WTC11 (cell line): ENCODE measurements around the gene AP1G2. TPM values are rescaled to one million over a fixed set of nuclear protein-coding genes. Genes with fewer than 3 reads are reported as not detected.

ENCODE experiments used
- ATAC-seq: fragments of 200-7000 bp; cut with Tn5 transposase; 2 replicates; pipeline ENCODE4 v1.10.0; 2021; ENCODE audit warnings: mild to moderate bottlenecking, moderate library complexity
- CTCF ChIA-PET: fragments of 300-600 bp; sonication (Branson Sonifier 250); formaldehyde crosslinking; loops from one replicate; lab custom pipeline; 2021; ENCODE audit warnings: antibody characterized with exemption; lab: Charles Lee
- POLR2A ChIA-PET: fragments of 350-600 bp; sonication (Branson Sonifier 250); formaldehyde crosslinking; loops from one replicate; lab custom pipeline; 2021; ENCODE audit warnings: antibody characterized with exemption; lab: Charles Lee
- DNase-seq: peaks from one replicate; pipeline ENCODE4 v3.0.0; 2021; ENCODE audit warnings: low spot score
- H3K27ac Mint-ChIP-seq: 2 replicates; pipeline ENCODE4 v1.8.0; 2021; ENCODE audit warnings: mixed read lengths
- H3K27me3 Mint-ChIP-seq: 2 replicates; pipeline ENCODE4 v1.8.0; 2021; ENCODE audit warnings: low read depth, mild to moderate bottlenecking, moderate library complexity, mixed read lengths
- H3K36me3 Mint-ChIP-seq: 2 replicates; pipeline ENCODE4 v1.8.0; 2021; ENCODE audit warnings: mixed read lengths
- H3K4me1 Mint-ChIP-seq: 2 replicates; pipeline ENCODE4 v1.8.0; 2022; ENCODE audit warnings: mixed read lengths
- H3K4me3 Mint-ChIP-seq: 2 replicates; pipeline ENCODE4 v1.8.0; 2021; ENCODE audit warnings: mild to moderate bottlenecking, moderate library complexity, mixed read lengths
- H3K9me3 Mint-ChIP-seq: 2 replicates; pipeline ENCODE4 v1.8.0; 2021; ENCODE audit warnings: mixed read lengths
- ATF1 ChIP-seq: sonication (generic); formaldehyde crosslinking; IDR thresholded peaks from 2 replicates; pipeline ENCODE4 v1.8.1; 2023; ENCODE audit warnings: mild to moderate bottlenecking, moderate library complexity, missing genetic modification reagents
- ATF6 ChIP-seq: sonication (generic); formaldehyde crosslinking; IDR thresholded peaks from 2 replicates; pipeline ENCODE4 v1.8.1; 2023; ENCODE audit warnings: mild to moderate bottlenecking, missing genetic modification reagents
- EMX1 ChIP-seq: fragments of 250-450 bp; sonication (Bioruptor Pico); IDR thresholded peaks from 2 replicates; pipeline ENCODE4 v1.8.0; 2021; ENCODE audit warnings: mild to moderate bottlenecking
- ESRRA ChIP-seq: sonication (generic); formaldehyde crosslinking; IDR thresholded peaks from 2 replicates; pipeline ENCODE4 v1.8.1; 2022; ENCODE audit warnings: mild to moderate bottlenecking, missing genetic modification reagents, borderline replicate concordance
- GRHL2 ChIP-seq: fragments of 250-450 bp; sonication (Bioruptor Pico); IDR thresholded peaks from 2 replicates; pipeline ENCODE4 v1.8.0; 2022; ENCODE audit warnings: mild to moderate bottlenecking, moderate library complexity; ENCODE audit not compliant: insufficient replicate concordance, severe bottlenecking
- HMGXB4 ChIP-seq: sonication (generic); formaldehyde crosslinking; IDR thresholded peaks from 2 replicates; pipeline ENCODE4 v1.8.1; 2023; ENCODE audit warnings: mild to moderate bottlenecking, moderate library complexity, missing genetic modification reagents
- JUN ChIP-seq: sonication (generic); formaldehyde crosslinking; IDR thresholded peaks from 2 replicates; pipeline ENCODE4 v1.8.0; 2023; ENCODE audit warnings: mild to moderate bottlenecking, missing genetic modification reagents
- KAT7 ChIP-seq: sonication (generic); formaldehyde crosslinking; IDR thresholded peaks from 2 replicates; pipeline ENCODE4 v1.8.1; 2023; ENCODE audit warnings: missing genetic modification reagents, mild to moderate bottlenecking, borderline replicate concordance
- NFE2L1 ChIP-seq: sonication (generic); formaldehyde crosslinking; IDR thresholded peaks from 2 replicates; pipeline ENCODE4 v1.8.1; 2023; ENCODE audit warnings: missing genetic modification reagents
- NFYB ChIP-seq: sonication (generic); formaldehyde crosslinking; conservative IDR thresholded peaks from 2 replicates; pipeline ENCODE4 v1.8.0; 2022; ENCODE audit warnings: low read depth, missing genetic modification reagents
- RORB ChIP-seq: fragments of 250-450 bp; sonication (Bioruptor Pico); IDR thresholded peaks from 2 replicates; pipeline ENCODE4 v1.9.0; 2021; ENCODE audit warnings: mild to moderate bottlenecking
- SP1 ChIP-seq: sonication (generic); formaldehyde crosslinking; conservative IDR thresholded peaks from 2 replicates; pipeline ENCODE4 v1.8.1; 2022; ENCODE audit warnings: missing genetic modification reagents
- TEAD1 ChIP-seq: sonication (generic); formaldehyde crosslinking; IDR thresholded peaks from 2 replicates; pipeline ENCODE4 v1.8.0; 2022; ENCODE audit warnings: mild to moderate bottlenecking, missing genetic modification reagents
- ZBTB43 ChIP-seq: sonication (generic); formaldehyde crosslinking; IDR thresholded peaks from 2 replicates; pipeline ENCODE4 v1.8.1; 2023; ENCODE audit warnings: mild to moderate bottlenecking, missing genetic modification reagents
- ZNF219 ChIP-seq: sonication (generic); formaldehyde crosslinking; IDR thresholded peaks from 2 replicates; pipeline ENCODE4 v1.8.0; 2023; ENCODE audit warnings: missing genetic modification reagents, mild to moderate bottlenecking, borderline replicate concordance
- ZNF263 ChIP-seq: sonication (generic); formaldehyde crosslinking; IDR thresholded peaks from 2 replicates; pipeline ENCODE4 v1.8.1; 2022; ENCODE audit warnings: low read depth, mild to moderate bottlenecking, moderate library complexity, missing genetic modification reagents
- ZNF281 ChIP-seq: sonication (generic); formaldehyde crosslinking; IDR thresholded peaks from 2 replicates; pipeline ENCODE4 v1.8.0; 2023; ENCODE audit warnings: mild to moderate bottlenecking, missing genetic modification reagents
- ZSCAN18 ChIP-seq: fragments of 250-450 bp; sonication (Bioruptor Pico); IDR thresholded peaks from 2 replicates; pipeline ENCODE4 v2.1.2; 2022; ENCODE audit warnings: mild to moderate bottlenecking, moderate library complexity
- total RNA-seq: library from RNA; stranded (reverse); gene quantifications from 3 replicates; pipeline ENCODE4 v1.2.3, GENCODE V29; 2021
- TF ChIP-seq, protein P1 (sequence below): sonication (generic); formaldehyde crosslinking; IDR thresholded peaks from 2 replicates; pipeline ENCODE4 v1.8.0; 2022; ENCODE audit warnings: mild to moderate bottlenecking, missing genetic modification reagents
- TF ChIP-seq, protein P2 (sequence below): sonication (generic); formaldehyde crosslinking; IDR thresholded peaks from 2 replicates; pipeline ENCODE4 v1.8.0; 2023; ENCODE audit warnings: missing genetic modification reagents, mild to moderate bottlenecking, borderline replicate concordance

AP1G2 gene
- total RNA-seq, 1 experiment from 2014 or later, result 122 TPM

DNA sequence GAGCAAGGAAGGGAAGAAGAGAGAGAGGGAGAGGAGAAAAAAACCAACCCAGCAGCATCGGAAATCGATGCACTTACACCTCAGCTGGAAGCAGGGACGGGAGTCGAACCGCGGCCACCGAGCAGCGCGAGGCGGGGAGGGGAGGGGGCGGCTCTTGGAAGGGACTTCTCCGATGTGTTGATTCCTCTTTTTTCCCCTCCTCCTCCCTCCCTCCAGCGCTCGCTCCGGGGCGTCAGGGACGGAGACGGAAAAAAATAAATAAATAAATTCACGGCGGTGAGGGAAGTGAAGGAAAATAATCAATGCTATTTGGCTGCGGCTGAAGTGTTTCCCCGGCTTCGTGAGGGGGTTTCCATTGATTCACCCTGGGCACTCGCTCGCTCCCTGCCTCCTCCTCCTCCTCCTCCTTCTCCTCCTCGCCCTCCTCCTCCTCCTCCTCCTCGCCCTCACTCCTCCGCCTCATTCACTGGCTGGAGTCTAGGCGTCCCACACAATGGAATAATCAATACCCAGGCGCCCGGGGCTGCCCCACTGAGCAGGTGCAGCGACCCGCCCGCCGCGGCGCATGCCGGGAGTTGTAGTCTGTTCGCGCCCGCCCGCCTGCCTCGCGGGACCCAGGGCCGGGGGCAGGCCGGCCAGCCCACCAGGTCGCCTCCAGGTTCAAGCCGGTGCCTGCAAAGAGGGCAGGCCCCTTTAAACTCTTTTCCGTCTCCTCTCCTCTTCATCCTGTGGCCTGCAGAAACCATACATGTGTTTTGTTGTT, 16.1 kb downstream of the AP1G2 start, which contains the start of gene ZFHX2:
ZFHX2 (minus strand) TSS at position 500 of the 763 bp plus-strand sequence. CDS start 16,440 bp downstream, outside the sequence.
- no peak within 1 kb of the TSS for H3K4me3 Mint-ChIP-seq
- H3K27ac Mint-ChIP-seq, result peak within 1 kb of the TSS; percentile 85
- H3K27me3 Mint-ChIP-seq, result no peaks in the 10 kb centered on the region
- no peaks in the 10 kb centered on the region for H3K9me3 Mint-ChIP-seq
- no peaks in the 10 kb centered on the region for H3K36me3 Mint-ChIP-seq
- POLR2A ChIA-PET, result interaction anchor here (0.6 to 7.8 kb wide), 4 partner anchors 9 to 14 kb away, joined by 3 to 100 read pairs (median 3); no protein-coding TSS in a partner anchor
- peaks cover 9% of the 10 kb centered on the region for H3K4me1 Mint-ChIP-seq
- DNase-seq, result peak; percentile 94
- CTCF ChIA-PET, result interaction anchor here (0.6 to 3.9 kb wide), 10 partner anchors 10 to 81 kb away, joined by 3 to 30 read pairs (median 3); no protein-coding TSS in a partner anchor
- ATAC-seq, result peak; percentile 63
- peak; percentile 100 for TF ChIP-seq ZNF263 (CRISPR knock-in tag)
- no peak for TF ChIP-seq ZNF281
- TF ChIP-seq ATF6, result no peak
- TF ChIP-seq JUN (CRISPR knock-in tag), result no peak
- no peak for TF ChIP-seq ZNF219 (CRISPR knock-in tag)
- peak; percentile 49; the same call in 1 of the 2 replicates for TF ChIP-seq NFE2L1
- no peak for TF ChIP-seq ZSCAN18
- 0 out of 2 replicates have a peak, but pooled peaks have one; percentile 87 for TF ChIP-seq KAT7 (CRISPR knock-in tag)
- TF ChIP-seq RORB (CRISPR knock-in tag), result no peak
- 0 out of 2 replicates have a peak, but pooled peaks have one; percentile 33 for TF ChIP-seq ZBTB43
- TF ChIP-seq SP1 (CRISPR knock-in tag), result peak; percentile 75
- no peak for TF ChIP-seq GRHL2 (CRISPR knock-in tag)
- TF ChIP-seq ATF1 (CRISPR knock-in tag), result no peak
- no peak for TF ChIP-seq ESRRA
- TF ChIP-seq, protein P1, sequence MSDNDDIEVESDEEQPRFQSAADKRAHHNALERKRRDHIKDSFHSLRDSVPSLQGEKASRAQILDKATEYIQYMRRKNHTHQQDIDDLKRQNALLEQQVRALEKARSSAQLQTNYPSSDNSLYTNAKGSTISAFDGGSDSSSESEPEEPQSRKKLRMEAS (CRISPR knock-in tag), result peak; percentile 19; the same call in 1 of the 2 replicates
- TF ChIP-seq TEAD1, result peak; percentile 26; the same call in 1 of the 2 replicates
- no peak for TF ChIP-seq EMX1 (CRISPR knock-in tag)
- 0 out of 2 replicates have a peak, but pooled peaks have one; percentile 48 for TF ChIP-seq HMGXB4 (CRISPR knock-in tag)
- TF ChIP-seq NFYB (CRISPR knock-in tag), result no peak
- TF ChIP-seq, protein P2, sequence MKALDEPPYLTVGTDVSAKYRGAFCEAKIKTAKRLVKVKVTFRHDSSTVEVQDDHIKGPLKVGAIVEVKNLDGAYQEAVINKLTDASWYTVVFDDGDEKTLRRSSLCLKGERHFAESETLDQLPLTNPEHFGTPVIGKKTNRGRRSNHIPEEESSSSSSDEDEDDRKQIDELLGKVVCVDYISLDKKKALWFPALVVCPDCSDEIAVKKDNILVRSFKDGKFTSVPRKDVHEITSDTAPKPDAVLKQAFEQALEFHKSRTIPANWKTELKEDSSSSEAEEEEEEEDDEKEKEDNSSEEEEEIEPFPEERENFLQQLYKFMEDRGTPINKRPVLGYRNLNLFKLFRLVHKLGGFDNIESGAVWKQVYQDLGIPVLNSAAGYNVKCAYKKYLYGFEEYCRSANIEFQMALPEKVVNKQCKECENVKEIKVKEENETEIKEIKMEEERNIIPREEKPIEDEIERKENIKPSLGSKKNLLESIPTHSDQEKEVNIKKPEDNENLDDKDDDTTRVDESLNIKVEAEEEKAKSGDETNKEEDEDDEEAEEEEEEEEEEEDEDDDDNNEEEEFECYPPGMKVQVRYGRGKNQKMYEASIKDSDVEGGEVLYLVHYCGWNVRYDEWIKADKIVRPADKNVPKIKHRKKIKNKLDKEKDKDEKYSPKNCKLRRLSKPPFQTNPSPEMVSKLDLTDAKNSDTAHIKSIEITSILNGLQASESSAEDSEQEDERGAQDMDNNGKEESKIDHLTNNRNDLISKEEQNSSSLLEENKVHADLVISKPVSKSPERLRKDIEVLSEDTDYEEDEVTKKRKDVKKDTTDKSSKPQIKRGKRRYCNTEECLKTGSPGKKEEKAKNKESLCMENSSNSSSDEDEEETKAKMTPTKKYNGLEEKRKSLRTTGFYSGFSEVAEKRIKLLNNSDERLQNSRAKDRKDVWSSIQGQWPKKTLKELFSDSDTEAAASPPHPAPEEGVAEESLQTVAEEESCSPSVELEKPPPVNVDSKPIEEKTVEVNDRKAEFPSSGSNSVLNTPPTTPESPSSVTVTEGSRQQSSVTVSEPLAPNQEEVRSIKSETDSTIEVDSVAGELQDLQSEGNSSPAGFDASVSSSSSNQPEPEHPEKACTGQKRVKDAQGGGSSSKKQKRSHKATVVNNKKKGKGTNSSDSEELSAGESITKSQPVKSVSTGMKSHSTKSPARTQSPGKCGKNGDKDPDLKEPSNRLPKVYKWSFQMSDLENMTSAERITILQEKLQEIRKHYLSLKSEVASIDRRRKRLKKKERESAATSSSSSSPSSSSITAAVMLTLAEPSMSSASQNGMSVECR (CRISPR knock-in tag), result peak; percentile 29; the same call in 1 of the 2 replicates
